Activated T-cell treated with anti-CD3 and anti-CD28 coated beads for 24 hours (primary cell): ENCODE data around the gene OXER1.

ENCODE experiments used
- DNase-seq: peaks from one replicate; pipeline ENCODE4 v3.0.0-alpha.2; 2020; ENCODE audit warnings: low read depth

OXER1 gene, protein sequence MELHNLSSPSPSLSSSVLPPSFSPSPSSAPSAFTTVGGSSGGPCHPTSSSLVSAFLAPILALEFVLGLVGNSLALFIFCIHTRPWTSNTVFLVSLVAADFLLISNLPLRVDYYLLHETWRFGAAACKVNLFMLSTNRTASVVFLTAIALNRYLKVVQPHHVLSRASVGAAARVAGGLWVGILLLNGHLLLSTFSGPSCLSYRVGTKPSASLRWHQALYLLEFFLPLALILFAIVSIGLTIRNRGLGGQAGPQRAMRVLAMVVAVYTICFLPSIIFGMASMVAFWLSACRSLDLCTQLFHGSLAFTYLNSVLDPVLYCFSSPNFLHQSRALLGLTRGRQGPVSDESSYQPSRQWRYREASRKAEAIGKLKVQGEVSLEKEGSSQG

DNA sequence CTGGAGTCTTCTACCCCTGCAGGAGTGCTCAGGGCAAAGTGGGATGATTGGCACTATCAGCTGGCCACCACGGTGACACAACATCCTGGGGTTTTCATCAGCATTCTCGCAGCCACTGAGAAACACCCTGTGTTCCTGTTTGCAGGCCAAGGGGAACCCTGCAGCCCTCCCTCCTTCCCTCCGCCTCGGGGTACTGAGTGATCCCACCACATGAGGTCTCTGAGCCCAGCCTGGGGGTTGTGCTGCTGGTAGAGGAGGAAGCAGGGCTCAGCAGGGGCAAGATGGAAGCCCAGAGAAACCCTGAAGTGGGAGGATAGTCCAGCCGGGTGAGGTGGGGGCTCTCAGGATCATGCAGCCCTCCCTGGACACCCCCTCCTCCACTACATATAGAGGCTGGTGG is at the start of gene OXER1:
OXER1 (minus strand) TSS at position 40 of the 400 bp plus-strand sequence. CDS start 73 bp downstream, outside the sequence.
- no peak for DNase-seq

DNA sequence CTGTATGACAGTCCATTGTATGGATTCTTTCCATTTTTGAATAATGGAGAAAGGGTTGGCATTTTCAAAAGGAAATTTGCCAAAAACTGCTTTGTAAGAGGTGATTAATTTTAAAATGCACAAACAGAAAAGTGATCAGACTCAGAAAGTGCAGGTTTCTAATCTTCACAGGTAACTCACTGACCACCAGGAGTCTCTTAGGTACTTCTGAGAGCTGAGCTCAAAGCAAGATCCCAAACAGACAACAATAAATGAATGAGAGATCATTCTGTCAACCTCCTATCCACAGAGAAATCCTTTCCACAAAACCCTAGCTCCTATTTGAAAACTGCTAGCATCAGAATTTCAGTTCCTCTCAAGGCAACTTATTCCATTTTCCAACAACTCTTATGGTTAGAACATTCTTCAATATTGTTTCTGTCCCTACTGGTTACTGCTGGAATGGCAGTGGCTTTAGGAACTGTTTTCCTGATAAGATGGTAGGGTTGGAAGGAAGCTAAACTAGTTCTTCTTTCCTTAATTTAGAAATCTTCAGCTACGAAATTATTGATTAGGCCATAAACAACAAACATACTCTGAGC is 49.1 kb upstream of the OXER1 start:
- DNase-seq, result no peak

DNA sequence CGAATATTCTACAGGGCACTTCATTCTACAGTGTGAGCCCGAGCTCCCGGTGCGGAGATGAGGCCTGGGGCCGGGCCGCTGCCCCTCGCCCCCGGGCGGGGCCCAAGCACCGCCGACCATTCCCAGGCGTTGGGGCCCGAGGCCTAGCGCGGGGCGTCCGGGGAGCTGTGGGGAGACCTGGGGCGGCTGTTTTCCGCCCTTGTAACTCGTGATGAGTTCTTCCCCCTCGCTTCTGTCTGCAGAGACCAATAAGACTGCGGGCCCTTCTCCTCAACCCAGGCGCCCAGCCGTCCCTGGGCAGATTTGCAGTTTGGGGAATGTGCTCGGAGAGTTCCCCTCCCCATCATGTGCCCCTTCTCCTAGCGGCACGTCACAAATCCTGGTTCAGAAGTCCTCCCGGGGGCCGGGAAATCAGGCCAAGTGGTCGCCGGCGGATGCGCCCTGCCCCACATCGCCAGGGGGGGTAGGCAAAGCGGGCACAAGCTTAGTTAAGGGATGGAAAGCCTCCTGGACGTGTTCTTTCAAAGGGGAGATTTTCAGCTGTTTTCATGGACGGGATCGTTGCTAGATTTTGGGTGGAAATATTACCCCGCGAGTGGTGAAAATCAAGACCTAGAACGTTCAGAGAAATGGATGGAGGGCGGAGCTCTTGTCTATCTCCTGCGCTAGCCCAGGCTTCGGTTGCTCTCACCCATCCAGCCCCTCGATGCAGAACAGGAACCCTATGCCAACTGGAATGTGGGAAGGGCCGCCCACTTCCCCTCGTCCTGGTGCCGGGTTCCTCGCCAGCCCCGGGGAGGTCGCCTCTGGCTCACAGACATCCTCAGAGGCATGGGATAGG is 47.3 kb upstream of the OXER1 start:
- peak; percentile 35 for DNase-seq

DNA sequence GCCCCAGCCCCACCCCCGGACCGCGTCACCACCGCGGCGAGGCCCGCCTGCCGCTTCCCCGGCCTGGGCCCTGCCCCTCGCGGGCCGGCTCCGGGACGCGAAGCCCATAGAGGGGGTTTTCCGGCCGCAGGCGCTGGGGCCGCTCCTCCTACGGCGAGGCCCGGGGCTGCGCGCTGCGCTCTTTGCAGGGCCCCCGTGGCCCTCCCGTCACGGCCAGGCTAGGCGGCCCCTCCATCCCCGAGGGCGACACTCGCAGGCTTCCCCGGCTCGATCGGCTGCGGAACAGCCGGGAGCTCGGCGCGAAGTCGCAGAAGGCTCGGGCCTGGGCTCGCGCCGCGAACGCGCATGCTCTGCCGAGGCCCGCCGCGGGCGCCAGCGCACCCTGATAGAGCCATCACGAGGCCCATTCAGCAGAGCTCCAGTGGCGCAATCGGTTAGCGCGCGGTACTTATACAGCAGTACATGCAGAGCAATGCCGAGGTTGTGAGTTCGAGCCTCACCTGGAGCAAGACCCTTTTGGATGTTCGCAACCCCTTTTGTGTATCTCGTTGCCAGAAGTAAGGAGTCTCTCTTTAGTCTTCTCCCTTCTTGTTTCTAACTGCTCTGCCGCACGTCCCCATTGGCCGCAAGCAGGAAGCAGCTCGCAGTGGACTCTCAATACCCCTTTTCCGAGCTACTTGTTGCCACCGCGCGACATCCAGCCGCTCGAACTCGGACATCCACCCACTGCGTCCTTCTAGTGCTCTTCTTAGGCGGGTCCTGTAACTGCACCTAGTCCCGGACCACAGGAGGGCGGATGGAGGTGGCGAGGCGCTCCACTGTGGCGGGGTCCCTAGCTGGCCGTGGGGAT is 46.4 kb upstream of the OXER1 start:
- peak; percentile 93 for DNase-seq

DNA sequence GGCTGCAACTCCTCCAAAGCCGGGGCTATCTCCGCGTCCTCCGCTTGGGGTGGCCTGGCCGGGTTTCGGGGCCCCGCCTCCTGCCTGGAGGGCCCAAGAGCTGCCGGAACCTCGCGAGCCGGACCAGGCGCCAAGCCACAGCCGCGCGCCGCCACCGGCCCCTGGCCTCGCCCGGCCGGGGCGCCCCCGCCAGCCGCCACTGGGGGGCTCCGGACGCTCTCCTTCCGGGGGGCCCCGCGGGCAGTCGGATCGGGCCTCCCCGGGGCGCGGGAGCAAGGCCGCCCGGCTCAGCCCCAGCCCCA is 45.8 kb upstream of the OXER1 start:
- DNase-seq, result no peak

DNA sequence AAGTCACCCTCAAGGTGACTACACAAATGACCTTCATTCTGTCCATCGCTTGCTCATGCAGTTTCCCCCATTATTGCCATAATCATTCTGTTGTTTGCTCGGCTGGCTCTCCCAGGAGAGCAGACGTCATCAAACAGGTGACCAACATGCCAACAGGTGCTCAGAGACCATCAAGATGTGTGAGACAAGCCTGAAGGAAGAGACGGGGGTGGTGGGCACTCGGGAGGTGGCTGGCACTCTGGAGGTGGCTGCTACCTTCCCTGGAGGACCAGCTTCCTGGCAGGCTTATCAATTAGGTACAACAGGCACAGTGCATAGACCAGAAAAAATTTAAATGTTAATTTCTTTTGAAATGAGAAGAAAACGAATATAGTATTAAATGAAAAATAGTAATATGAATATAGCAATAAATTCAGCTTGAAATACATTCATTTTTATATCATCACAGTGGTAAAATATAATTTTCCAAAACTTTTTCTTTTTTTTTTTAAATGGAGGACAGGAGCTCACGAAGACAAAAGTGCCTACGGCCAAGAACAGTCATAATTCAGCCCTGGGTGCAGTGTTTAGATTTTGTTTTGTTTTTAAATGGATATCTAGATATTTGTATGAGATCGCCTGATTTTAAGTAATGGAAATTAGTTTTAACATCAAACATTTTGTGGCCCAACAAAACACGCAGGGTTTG is 45.3 kb upstream of the OXER1 start:
- DNase-seq, result no peak

DNA sequence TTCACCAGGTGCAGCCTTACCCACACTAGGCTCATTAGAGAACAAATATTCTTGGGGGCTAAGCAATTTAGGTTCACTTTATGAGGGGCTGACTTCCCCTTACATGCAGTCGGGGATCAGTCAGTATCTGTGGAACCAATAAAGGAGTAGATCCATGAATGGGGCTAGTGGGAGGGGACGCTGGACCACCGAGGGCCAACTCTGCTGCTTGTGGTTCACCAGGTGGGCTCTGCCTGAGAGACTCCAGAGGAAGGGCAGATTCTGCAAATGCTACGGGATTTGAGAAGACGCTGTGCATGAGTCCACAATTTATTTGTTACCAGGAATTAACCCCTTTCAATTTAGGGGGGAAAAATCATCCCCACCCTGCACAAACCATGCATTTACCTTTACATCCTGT is 44.4 kb upstream of the OXER1 start:
- DNase-seq, result no peak

DNA sequence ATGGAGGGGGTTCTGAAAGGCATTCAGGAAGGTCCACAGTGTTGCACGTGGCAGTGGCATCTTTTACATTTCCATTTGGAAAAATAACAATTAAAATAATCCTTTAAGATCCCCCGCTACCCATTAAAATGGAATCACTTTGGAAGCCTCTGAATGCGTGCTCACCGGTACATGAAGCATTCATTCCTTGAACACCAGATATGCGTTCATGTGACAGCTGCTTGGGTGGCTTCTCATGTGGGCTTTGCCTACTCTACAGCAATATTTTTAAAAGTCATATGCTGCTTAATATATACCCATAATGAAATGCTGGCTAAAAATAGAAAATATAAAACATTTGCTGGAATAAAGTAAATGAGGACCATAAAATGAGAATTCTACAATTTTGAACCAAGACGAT is 42.9 kb upstream of the OXER1 start:
- DNase-seq, result no peak

DNA sequence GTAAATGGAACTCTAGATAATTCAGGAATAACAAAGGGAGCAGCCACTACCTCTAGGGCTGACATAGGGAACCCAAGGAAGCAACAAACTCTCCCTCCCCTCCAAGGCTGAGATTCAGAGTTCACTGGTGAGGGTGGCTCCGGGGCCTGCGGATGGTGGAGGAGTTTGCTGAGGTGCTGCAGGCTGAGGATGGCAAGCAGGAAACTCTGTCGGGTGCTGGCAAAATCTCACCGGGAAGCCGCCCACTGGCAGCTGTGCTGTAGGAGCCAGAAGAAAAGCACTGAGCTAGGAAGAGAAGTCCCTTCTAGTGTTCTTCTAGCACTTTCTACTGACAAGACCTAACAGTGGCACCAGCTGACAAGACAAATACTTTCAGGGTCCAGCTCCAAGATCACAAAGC is 41.0 kb upstream of the OXER1 start:
- DNase-seq, result no peak

DNA sequence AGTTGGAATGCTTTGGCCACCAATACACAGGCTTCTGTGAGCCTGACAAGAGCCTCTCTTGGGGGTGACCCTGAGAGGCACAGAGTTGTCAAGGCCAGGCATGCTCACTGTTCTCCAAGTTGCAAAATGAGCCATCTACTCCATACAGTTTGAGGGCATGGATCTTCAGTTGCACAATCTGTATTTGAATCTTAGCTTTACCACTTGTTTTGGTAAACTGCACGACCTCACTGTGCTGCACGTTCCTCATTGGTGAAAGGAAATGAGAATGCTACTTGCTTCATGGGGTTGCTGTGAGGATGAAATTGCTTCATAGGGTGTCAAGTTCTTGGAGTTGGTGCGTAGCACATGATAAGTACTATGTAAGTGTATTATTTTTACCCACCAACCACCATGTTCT is 40.4 kb upstream of the OXER1 start:
- DNase-seq, result no peak

DNA sequence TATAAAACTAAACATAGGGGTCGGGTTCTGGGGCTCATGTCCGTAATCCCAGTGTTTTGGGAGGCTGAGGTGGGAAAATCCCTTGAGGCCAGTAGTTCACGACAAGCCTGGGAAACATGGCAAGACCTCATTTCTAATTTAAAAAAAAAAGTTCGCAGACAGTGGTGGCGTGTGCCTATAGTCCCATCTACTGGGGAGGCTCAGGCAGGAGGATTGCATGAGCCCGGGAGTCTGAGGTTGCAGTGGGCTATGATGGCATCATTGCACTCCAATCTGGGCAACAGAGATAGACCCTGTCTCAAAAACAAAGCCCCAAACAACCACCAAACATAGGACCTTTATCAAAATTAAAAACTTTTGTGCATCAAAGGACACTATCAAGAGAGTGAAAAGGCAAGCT is 38.2 kb upstream of the OXER1 start:
- no peak for DNase-seq

DNA sequence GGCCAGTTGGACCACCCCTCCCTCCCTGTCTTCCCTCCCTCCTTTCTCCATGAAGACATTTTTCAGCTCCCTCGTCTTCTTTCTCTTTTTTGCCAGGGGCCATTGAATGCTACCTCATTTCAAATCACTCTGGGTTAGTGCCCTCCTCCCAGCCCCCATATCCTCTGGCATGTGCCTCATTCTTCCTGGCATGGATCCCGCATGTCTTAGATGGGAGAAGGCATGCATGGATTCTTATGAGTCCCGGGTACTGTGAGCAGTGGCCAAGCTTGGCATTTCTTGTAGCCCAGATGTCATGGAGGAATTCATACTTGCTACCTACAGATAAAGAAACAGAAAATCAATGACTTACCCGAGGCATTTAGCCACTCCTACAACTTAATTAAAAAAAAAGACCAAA is 37.4 kb upstream of the OXER1 start:
- no peak for DNase-seq

DNA sequence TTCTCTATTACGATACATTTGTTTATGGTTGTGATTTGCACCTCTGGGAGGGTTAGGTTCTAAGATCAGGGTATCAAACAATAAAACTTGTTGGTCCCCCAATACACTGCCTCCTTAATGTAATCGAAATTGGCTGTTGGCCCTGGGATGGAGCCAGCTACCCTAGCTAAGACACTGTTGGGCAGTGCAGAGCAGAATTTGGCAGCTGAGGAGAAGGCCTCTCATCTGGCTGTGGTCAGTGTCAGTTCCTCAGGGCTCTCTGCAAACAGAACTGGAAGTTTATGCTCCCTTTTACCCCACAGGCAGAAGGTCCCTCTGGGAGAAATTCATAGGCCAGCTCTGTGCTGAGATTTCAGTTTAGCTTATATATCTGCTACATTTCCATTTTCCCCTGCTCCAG is 37.0 kb upstream of the OXER1 start:
- DNase-seq, result no peak

DNA sequence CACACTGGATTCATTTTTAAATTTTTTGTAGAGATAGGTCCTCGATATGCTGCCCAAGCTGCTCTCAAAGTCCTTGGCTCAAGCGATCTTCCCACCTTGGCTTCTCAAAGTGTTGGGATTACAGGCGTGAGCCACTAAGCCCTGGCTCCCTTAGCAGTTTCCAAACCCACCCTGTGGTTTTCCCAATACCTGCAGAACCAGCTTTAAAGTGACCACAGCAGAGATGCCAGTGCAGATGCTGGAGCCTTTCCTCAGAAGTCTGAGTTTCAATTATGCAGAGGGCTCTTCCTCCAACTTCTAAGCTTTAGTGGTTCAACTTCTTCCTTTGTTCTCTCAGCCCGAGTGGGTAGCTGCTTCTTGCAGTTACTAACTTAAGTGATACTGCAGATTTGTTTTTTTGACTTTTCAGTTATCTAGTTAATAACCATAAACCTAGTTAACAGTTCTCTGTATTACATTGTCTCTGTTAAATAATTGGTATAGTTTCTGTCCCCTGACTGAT is 36.6 kb upstream of the OXER1 start:
- DNase-seq, result no peak

DNA sequence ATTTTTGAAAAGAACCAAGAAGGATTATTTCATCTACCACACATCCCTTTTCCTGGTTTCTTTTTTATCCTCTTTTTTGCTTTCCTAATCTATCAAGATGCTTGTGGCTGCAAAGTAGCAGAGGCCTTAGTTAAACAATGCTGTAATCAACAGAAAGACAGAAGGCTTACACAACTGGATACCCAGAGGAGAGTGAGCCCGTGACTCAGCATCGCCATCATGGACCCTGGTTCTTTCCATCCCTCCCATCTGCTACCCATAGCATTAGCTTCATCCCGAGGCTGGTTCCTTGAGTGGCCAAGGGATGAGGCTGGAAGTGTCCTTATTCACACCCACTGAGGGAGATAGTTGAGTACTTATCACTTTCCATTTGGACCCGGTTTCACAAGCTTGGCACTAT is 35.9 kb upstream of the OXER1 start:
- no peak for DNase-seq

DNA sequence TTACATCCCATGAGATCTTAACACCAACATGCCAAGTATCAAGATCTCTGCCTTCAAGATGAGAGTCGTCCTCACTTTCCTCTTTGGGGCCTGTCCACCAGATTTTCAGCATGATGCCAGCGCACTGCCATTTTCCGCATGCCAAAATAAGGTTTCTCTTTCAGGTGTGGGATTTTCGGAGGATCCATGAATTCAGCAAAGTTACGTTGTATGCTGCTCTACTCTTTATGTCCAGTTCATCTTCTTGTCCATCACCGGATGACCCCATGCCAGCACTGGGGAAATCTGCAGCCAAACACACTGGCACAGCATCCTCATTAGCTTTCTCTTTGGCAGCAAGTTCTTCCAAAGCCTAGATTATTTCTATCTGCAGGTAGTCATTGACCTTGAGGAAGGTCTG is 33.3 kb upstream of the OXER1 start:
- DNase-seq, result no peak

DNA sequence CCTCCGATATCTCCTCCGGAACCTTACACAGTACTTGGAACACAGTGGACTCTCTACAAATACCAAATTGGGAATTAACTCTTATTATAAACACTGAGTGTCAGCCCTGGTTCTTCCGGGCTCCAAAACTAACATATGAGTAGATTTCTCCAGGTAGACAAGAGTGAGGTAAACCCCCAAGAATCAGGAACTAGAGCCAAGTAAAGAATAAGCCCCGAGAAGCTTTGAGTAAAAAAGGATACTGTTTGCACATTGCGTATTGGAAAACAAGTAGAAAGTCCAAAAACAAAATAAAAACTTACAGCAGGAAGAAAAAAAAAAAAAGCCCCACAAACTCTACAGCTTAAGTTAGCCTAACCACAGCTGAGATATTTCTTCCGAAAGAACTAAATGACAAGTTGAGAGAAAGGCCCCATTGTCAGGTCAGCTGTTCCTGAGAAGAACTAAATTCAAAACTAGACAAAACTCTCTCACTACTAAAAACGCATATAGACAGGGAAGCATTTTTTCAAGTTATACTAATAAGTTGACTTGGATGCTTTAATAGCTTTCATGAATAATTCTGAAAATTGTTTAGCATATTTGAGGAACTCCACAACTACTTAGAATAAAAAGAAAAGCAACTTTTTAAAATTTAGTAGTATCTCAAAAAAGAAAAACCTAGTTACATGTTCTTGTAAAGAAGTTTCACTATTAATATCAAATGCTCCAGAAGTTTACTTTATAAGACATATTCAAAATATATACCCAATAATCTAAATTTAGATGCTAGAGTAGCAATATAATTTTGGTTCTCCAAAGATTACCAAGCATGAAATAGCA is 32.7 kb upstream of the OXER1 start:
- DNase-seq, result no peak

DNA sequence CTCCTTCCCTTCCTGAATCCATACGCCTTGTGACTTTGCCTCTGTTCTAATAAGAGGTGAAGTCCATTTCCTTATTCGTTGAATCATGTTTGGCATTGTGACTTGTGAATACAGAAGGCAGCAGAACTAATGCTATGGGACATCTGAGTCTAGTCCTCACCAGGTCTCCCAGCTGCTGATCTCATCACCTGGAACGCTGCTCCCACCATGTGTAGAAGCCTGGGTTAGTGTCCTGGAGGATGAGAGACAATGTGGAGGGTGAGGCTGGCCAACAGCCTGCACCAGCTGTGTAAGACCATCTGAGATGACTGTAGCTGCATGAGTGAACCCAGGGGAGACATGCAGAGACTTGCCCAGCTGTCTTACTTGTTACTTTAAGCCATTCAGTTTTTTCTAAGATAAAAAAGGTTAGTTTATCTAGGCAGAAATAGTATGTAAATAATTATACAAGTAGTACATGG is 31.9 kb upstream of the OXER1 start:
- DNase-seq, result no peak

DNA sequence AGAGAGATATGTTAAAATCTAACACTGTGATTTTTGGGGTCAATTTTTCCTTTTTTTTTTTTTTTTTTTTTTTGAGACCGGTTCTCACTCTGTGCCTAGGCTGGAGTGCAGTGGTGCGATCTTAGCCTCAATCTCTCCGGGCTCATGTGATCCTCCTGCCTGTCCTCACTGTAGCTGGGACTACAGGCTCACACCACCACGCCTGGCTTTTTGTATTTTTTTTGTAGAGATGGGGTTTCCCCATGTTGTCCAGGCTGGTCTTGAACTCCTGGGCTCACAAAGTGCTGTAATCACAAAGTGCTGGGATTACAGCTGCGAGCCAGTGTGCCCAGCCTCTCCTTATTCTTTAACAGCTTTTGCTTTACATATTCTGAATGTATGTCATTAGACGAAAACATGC is 31.3 kb upstream of the OXER1 start:
- no peak for DNase-seq

DNA sequence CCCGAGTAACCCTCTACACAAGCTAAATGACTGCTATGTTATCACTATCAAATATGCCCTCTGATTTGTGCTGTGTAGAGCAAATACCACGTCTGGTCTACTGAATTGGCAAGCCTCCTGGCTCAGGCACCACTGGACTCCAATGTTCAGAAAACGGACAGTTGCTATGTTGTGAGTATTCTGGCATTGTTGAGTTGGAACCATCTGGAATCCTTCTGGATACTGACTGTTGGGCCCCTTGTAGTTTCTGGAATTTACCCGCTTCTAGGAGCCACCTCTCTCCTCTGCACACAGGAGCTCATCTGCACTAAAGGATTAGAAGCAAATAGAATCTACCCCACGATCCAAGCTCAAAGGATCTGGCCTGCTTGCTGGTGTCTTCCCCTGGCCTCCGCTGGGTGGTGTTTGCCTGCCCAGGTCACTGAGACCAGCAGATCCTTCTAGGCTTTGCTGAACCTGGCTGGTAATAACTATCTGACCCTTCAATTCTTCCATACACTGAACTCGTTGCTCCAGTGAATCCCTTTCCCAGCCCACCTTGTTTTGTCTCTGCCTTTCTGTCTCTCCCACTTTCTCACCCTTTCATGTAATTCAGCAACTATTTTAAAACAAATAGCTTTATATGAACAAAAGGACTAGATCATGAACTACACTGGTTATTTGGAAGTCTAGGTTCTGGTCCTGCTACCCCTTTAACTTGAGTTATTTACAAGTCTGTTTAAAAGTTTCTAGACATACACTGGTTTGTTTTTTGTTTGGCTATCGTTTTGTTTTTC is 30.5 kb upstream of the OXER1 start:
- DNase-seq, result no peak
